Measurements from ENCODE around the gene C19orf44. TPM values are rescaled to one million over a fixed set of nuclear protein-coding genes. Genes with fewer than 3 reads are reported as not detected.

The C19orf44 gene
- total and polyA plus RNA-seq, 2 of the 4 experiments (the other 2 are of a cell fraction), result 1.4 to 3.8 TPM

- Histone ChIP-seq H3K79me1 (ENCODE audit: low read depth in 1 of 2, low read length in 2 of 2) (peaks cover 3 to 13% of the 10 kb centered on the region in 2 experiments; a peak in 3 of 4 replicates), H4K20me1 (ENCODE audit: insufficient read depth, low read length) (peaks cover 7% of the 10 kb centered on the region; the same call in 1 of the 2 replicates), H2BK20ac (ENCODE audit: low read depth, low read length) (no peak overlapping the region), H2AFZ (replicated peaks; ENCODE audit: low read length, poor library complexity) (no peak overlapping the region), H3K23ac (ENCODE audit: low read depth, low read length) (no peak overlapping the region), H2BK5ac (ENCODE audit: low read depth, low read length, poor library complexity, severe bottlenecking) (no peak overlapping the region), H3K9ac (ENCODE audit: low read depth, low read length) (no peak overlapping the region), H2BK120ac (ENCODE audit: low read depth, low read length) (no peak overlapping the region), H3K9me1 (ENCODE audit: insufficient read depth, low read length) (no peaks in the 10 kb centered on the region), H3K4ac (ENCODE audit: low read depth, low read length) (no peak overlapping the region), H3K4me1 (ENCODE audit: control insufficient read depth, insufficient read depth, low read length) (no peaks in the 10 kb centered on the region), H3K4me2 (ENCODE audit: low read depth, low read length) (no peak overlapping the region), H2BK15ac (ENCODE audit: low read depth, low read length) (no peak overlapping the region), H2AK9ac (replicated peaks; ENCODE audit: low read depth, low read length, poor library complexity) (no peak overlapping the region), H3K9me3 (ENCODE audit: control insufficient read depth, insufficient read depth, low read length) (no peaks in the 10 kb centered on the region), H3K36me3 (ENCODE audit: control insufficient read depth, insufficient read depth, low read length) (peaks cover 73% of the 10 kb centered on the region), H3K14ac (replicated peaks; ENCODE audit: low read depth, low read length) (no peak overlapping the region), H4K5ac (ENCODE audit: low read depth, low read length) (no peak overlapping the region), H4K91ac (ENCODE audit: insufficient read depth, low read depth, low read length) (no peak overlapping the region), H3K27me3 (ENCODE audit: control insufficient read depth, insufficient read depth, low read length) (no peaks in the 10 kb centered on the region), H3K18ac (ENCODE audit: low read depth, low read length) (no peak overlapping the region), H3K56ac (ENCODE audit: extremely low read depth, insufficient read depth, low read length) (no peak overlapping the region), H4K8ac (ENCODE audit: low read depth in 2 of 2, low read length in 2 of 2) (no peak overlapping the region), H3K27ac (ENCODE audit: insufficient read depth, low read length) (no peak overlapping the region), H2AK5ac (ENCODE audit: low read depth, low read length) (no peak overlapping the region), H3K4me3 (ENCODE audit: insufficient read depth, low read depth, low read length) (no peak overlapping the region)
- intact Hi-C loops (cut with micrococcal nuclease) (no loop called here), dilution Hi-C loops (cut with HindIII; ENCODE audit: low sequenced_read_pairs, unreplicated experiment) (no loop called here), in situ Hi-C loops (cut with MboI; ENCODE audit: low sequenced_read_pairs) (no loop called here)
- TF ChIP-seq BHLHE40 (IDR thresholded peaks at IDR 0.05; ENCODE audit: low read depth, low read length), result no peak
- TF ChIP-seq, protein P1, sequence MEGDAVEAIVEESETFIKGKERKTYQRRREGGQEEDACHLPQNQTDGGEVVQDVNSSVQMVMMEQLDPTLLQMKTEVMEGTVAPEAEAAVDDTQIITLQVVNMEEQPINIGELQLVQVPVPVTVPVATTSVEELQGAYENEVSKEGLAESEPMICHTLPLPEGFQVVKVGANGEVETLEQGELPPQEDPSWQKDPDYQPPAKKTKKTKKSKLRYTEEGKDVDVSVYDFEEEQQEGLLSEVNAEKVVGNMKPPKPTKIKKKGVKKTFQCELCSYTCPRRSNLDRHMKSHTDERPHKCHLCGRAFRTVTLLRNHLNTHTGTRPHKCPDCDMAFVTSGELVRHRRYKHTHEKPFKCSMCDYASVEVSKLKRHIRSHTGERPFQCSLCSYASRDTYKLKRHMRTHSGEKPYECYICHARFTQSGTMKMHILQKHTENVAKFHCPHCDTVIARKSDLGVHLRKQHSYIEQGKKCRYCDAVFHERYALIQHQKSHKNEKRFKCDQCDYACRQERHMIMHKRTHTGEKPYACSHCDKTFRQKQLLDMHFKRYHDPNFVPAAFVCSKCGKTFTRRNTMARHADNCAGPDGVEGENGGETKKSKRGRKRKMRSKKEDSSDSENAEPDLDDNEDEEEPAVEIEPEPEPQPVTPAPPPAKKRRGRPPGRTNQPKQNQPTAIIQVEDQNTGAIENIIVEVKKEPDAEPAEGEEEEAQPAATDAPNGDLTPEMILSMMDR (conservative IDR thresholded peaks at IDR 0.05; ENCODE audit: low read depth, low read length), result no peak
- TF ChIP-seq, protein P2, sequence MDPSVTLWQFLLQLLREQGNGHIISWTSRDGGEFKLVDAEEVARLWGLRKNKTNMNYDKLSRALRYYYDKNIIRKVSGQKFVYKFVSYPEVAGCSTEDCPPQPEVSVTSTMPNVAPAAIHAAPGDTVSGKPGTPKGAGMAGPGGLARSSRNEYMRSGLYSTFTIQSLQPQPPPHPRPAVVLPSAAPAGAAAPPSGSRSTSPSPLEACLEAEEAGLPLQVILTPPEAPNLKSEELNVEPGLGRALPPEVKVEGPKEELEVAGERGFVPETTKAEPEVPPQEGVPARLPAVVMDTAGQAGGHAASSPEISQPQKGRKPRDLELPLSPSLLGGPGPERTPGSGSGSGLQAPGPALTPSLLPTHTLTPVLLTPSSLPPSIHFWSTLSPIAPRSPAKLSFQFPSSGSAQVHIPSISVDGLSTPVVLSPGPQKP (IDR thresholded peaks at IDR 0.05; ENCODE audit: borderline replicate concordance, low read depth, low read length), result no peak
- TF ChIP-seq RFX5 (IDR thresholded peaks at IDR 0.05; ENCODE audit: low read depth, low read length), result no peak
- TF ChIP-seq RAD21 (IDR thresholded peaks at IDR 0.05; ENCODE audit: low read length), result no peak
- no peak for TF ChIP-seq MAFK (IDR thresholded peaks at IDR 0.05; ENCODE audit: low read depth, low read length)
- TF ChIP-seq FOS (IDR thresholded peaks at IDR 0.05; ENCODE audit: low read depth, low read length), result no peak
- TF ChIP-seq MAZ (IDR thresholded peaks at IDR 0.05; ENCODE audit: borderline replicate concordance, low read depth, low read length), result no peak
- TF ChIP-seq USF2 (IDR thresholded peaks at IDR 0.05; ENCODE audit: low read depth, low read length), result no peak
- TF ChIP-seq CEBPB (IDR thresholded peaks at IDR 0.05; ENCODE audit: low read depth, low read length), result no peak
- TF ChIP-seq MXI1 (IDR thresholded peaks at IDR 0.05; ENCODE audit: borderline replicate concordance, low read depth, low read length), result no peak
- no peak for TF ChIP-seq SMC3 (IDR thresholded peaks at IDR 0.05; ENCODE audit: low read depth, low read length)
- no peak for TF ChIP-seq POLR2A (IDR thresholded peaks at IDR 0.05; ENCODE audit: low read depth, low read length)
- no peak for TF ChIP-seq NFE2L2 (IDR thresholded peaks at IDR 0.05; ENCODE audit: low read depth, low read length)
- no peak for TF ChIP-seq RCOR1 (IDR thresholded peaks at IDR 0.05; ENCODE audit: insufficient replicate concordance, low read length)
- no peak for TF ChIP-seq CHD1 (IDR thresholded peaks at IDR 0.05; ENCODE audit: low read depth, low read length)
- no CpG with 5 or more reads among the region's 24 CpGs for WGBS, 2 experiments (ENCODE audit: extremely low coverage in 2 of 2, insufficient read length in 1 of 2)
- DNase-seq (no peak), ATAC-seq (ENCODE audit: low read depth) (no peak)
- POLR2A ChIA-PET (ENCODE audit: unreplicated experiment), result no interaction called here
- CTCF ChIA-PET, result no interaction called here
- BruUV-seq (replicated peaks), result no TSS peak
Measured at GRCh38 chr19:16519230-16519687, 23.1 kb downstream of the C19orf44 start.

Data from IMR-90 (cell line).